Measurements from ENCODE around the gene NRAP. TPM values are rescaled to one million over a fixed set of nuclear protein-coding genes. Genes with fewer than 3 reads are reported as not detected.
A peak's percentile ranks its signal among the peaks of the same experiment; 100 is the strongest.

NRAP gene
- total and polyA plus RNA-seq, 2 experiments from 2014 or later, result not detected

DNA sequence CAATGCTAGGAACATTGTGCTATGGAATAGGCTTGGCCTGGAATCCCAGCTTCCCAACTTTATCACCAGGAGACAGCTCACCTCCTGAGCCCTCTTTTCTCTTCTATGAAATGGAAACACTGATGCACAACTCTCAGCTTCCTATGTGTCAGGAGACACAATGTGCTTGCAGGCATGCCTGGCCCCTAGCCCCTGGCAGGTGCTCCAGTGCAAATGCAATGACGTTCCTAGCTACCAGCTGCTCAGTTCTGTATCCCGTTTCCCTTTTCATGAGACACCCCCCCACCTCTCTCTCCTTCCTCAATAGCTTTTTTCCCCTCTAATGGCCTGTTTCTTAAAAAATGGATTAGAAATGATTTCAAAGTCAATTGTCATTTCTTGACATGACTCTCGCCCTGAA lies 80.3 kb downstream of the NRAP start:
- Histone ChIP-seq H3F3A (ENCODE audit: insufficient read depth) (no peaks in the 10 kb centered on the region), H3K4me2 (ENCODE audit: unreplicated experiment) (no peak overlapping the region), H3K9ac (no peak overlapping the region), H3K4me1 (ENCODE audit: insufficient read depth) (no peaks in the 10 kb centered on the region), H3K9me2 (ENCODE audit: insufficient read depth) (no peaks in the 10 kb centered on the region), H3K4me3 (no peak overlapping the region), H3K79me2 (ENCODE audit: insufficient read depth) (no peaks in the 10 kb centered on the region), H2AFZ (no peak overlapping the region), H3K36me3 (ENCODE audit: low read depth) (no peaks in the 10 kb centered on the region), H3K27me3 (replicated peaks; ENCODE audit: insufficient read depth) (peaks cover 25% of the 10 kb centered on the region), H3K9me3 (ENCODE audit: low read depth) (no peaks in the 10 kb centered on the region), H4K20me1 (ENCODE audit: insufficient read depth) (no peaks in the 10 kb centered on the region), H3K27ac (no peak overlapping the region)
- in situ Hi-C loops (cut with MboI), result no loop called here
- 25 to 35% methylated on average over 3 of the region's 3 CpGs for WGBS, 2 experiments (ENCODE audit: low coverage in 1 of 2, low lambda C conversion rate in 2 of 2, missing lambda C conversion rate in 2 of 2)
- no peak for TF ChIP-seq EZH2 (IDR thresholded peaks at IDR 0.05; ENCODE audit: insufficient read depth, poor library complexity, severe bottlenecking)
- TF ChIP-seq EZH2phosphoT487 (IDR thresholded peaks at IDR 0.05; ENCODE audit: insufficient read depth, low read depth), result no peak
- no peak for DNase-seq

- H4K20me1 ChIP-seq (ENCODE audit: insufficient read depth), result no peaks in the 10 kb centered on the region
- no peak overlapping the region for H3K4me3 ChIP-seq
- no peak overlapping the region for H3K4me2 ChIP-seq (ENCODE audit: unreplicated experiment)
- H3K4me1 ChIP-seq (ENCODE audit: insufficient read depth), result no peaks in the 10 kb centered on the region
- no peaks in the 10 kb centered on the region for H3K9me2 ChIP-seq (ENCODE audit: insufficient read depth)
- no peaks in the 10 kb centered on the region for H3K9me3 ChIP-seq (ENCODE audit: low read depth)
- DNase-seq, result no peak
- no peak overlapping the region for H3K27ac ChIP-seq
- H3K9ac ChIP-seq, result no peak overlapping the region
- H3F3A ChIP-seq (ENCODE audit: insufficient read depth), result no peaks in the 10 kb centered on the region
- H3K36me3 ChIP-seq (ENCODE audit: low read depth), result no peaks in the 10 kb centered on the region
- peaks cover 25% of the 10 kb centered on the region for H3K27me3 ChIP-seq (replicated peaks; ENCODE audit: insufficient read depth)
- in situ Hi-C loops (cut with MboI), result no loop called here
- WGBS, 2 experiments (ENCODE audit: low coverage in 1 of 2, low lambda C conversion rate in 2 of 2, missing lambda C conversion rate in 2 of 2), result 20 to 60% methylated on average over 1 of the region's 1 CpG
- TF ChIP-seq EZH2phosphoT487 (IDR thresholded peaks at IDR 0.05; ENCODE audit: insufficient read depth, low read depth) (no peak), EZH2 (IDR thresholded peaks at IDR 0.05; ENCODE audit: insufficient read depth, poor library complexity, severe bottlenecking) (no peak)
- no peak overlapping the region for H2AFZ ChIP-seq
- no peaks in the 10 kb centered on the region for H3K79me2 ChIP-seq (ENCODE audit: insufficient read depth)
These were observed 82.7 kb downstream of the NRAP start for GRCh38 chr10:113581092-113581491.

GRCh38 chr10:113578773-113579172 lies 85.1 kb downstream of the NRAP start:
- Histone ChIP-seq H3K4me2 (ENCODE audit: unreplicated experiment) (no peak overlapping the region), H3K27me3 (replicated peaks; ENCODE audit: insufficient read depth) (peaks cover 13% of the 10 kb centered on the region; the same call in 1 of the 2 replicates), H2AFZ (no peak overlapping the region), H3K9me2 (ENCODE audit: insufficient read depth) (no peaks in the 10 kb centered on the region), H3K9me3 (ENCODE audit: low read depth) (no peaks in the 10 kb centered on the region), H3K9ac (no peak overlapping the region), H3K27ac (no peak overlapping the region), H3K79me2 (ENCODE audit: insufficient read depth) (no peaks in the 10 kb centered on the region), H3F3A (ENCODE audit: insufficient read depth) (no peaks in the 10 kb centered on the region), H3K4me3 (no peak overlapping the region), H3K4me1 (ENCODE audit: insufficient read depth) (no peaks in the 10 kb centered on the region), H3K36me3 (ENCODE audit: low read depth) (no peaks in the 10 kb centered on the region), H4K20me1 (ENCODE audit: insufficient read depth) (no peaks in the 10 kb centered on the region)
- no peak for TF ChIP-seq EZH2phosphoT487 (IDR thresholded peaks at IDR 0.05; ENCODE audit: insufficient read depth, low read depth)
- TF ChIP-seq EZH2 (IDR thresholded peaks at IDR 0.05; ENCODE audit: insufficient read depth, poor library complexity, severe bottlenecking), result no peak
- WGBS, 2 experiments (ENCODE audit: low coverage in 1 of 2, low lambda C conversion rate in 2 of 2, missing lambda C conversion rate in 2 of 2), result 20 to 33% methylated on average over 1 of the region's 1 CpG
- DNase-seq, result no peak
- in situ Hi-C loops (cut with MboI), result no loop called here

DNA sequence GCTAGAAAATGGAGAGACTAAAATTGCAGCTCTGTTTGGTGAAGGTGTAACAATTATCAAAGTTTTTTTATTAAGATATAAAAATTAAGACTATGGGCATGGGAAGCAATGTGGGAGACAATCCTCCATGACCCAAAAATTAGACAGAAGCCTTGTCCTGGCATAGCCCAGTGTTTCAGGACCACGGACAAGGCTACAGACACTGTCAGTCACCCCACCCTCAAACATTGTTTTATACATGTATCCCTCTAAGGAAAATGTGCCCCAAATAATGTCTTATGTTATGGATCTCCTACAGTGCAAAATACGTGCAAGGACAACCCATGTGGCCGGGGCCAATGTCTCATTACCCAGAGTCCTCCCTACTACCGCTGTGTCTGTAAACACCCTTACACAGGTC lies 87.0 kb downstream of the NRAP start:
- Histone ChIP-seq H3K4me2 (ENCODE audit: unreplicated experiment) (no peak overlapping the region), H3K36me3 (ENCODE audit: low read depth) (no peaks in the 10 kb centered on the region), H3K9ac (no peak overlapping the region), H3F3A (ENCODE audit: insufficient read depth) (no peaks in the 10 kb centered on the region), H4K20me1 (ENCODE audit: insufficient read depth) (no peaks in the 10 kb centered on the region), H3K4me3 (no peak overlapping the region), H3K9me3 (ENCODE audit: low read depth) (no peaks in the 10 kb centered on the region), H3K79me2 (ENCODE audit: insufficient read depth) (no peaks in the 10 kb centered on the region), H3K27me3 (replicated peaks; ENCODE audit: insufficient read depth) (no peaks in the 10 kb centered on the region; the same call in 1 of the 2 replicates), H3K27ac (no peak overlapping the region), H3K9me2 (ENCODE audit: insufficient read depth) (no peaks in the 10 kb centered on the region), H2AFZ (no peak overlapping the region), H3K4me1 (ENCODE audit: insufficient read depth) (no peaks in the 10 kb centered on the region)
- in situ Hi-C loops (cut with MboI), result no loop called here
- TF ChIP-seq EZH2phosphoT487 (IDR thresholded peaks at IDR 0.05; ENCODE audit: insufficient read depth, low read depth), result no peak
- TF ChIP-seq EZH2 (IDR thresholded peaks at IDR 0.05; ENCODE audit: insufficient read depth, poor library complexity, severe bottlenecking), result no peak
- peak; percentile 56 for DNase-seq
- 44 to 48% methylated on average over 4 of the region's 4 CpGs for WGBS, 2 experiments (ENCODE audit: low coverage in 1 of 2, low lambda C conversion rate in 2 of 2, missing lambda C conversion rate in 2 of 2)

DNA sequence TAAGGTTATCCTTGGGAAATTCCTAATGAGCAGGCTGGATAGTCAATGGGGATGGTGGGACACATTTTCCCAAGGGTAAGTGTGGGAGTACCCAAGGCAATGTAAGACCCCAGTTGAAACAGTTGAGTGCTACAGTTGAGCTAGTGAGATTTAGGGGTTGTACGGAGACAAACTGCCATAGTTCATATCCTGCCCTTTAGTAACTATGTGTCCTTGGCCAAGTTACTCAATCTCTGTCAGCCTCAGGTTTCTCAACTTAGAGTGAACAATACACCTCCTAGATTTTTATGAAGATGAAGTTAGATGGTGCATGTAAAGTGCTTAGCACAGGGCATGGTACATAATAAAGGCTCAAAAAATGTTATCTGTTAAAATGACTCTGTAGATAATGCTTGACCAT lies 90.5 kb downstream of the NRAP start:
- Histone ChIP-seq H3K36me3 (ENCODE audit: low read depth) (no peaks in the 10 kb centered on the region), H3K27me3 (replicated peaks; ENCODE audit: insufficient read depth) (peaks cover 11% of the 10 kb centered on the region; the same call in 1 of the 2 replicates), H3F3A (ENCODE audit: insufficient read depth) (no peaks in the 10 kb centered on the region), H3K9ac (no peak overlapping the region), H4K20me1 (ENCODE audit: insufficient read depth) (no peaks in the 10 kb centered on the region), H3K9me2 (ENCODE audit: insufficient read depth) (no peaks in the 10 kb centered on the region), H3K27ac (no peak overlapping the region), H3K9me3 (ENCODE audit: low read depth) (no peaks in the 10 kb centered on the region), H2AFZ (no peak overlapping the region), H3K4me3 (no peak overlapping the region), H3K4me1 (ENCODE audit: insufficient read depth) (no peaks in the 10 kb centered on the region), H3K4me2 (ENCODE audit: unreplicated experiment) (no peak overlapping the region), H3K79me2 (ENCODE audit: insufficient read depth) (no peaks in the 10 kb centered on the region)
- 45 to 53% methylated on average over 1 of the region's 1 CpG for WGBS, 2 experiments (ENCODE audit: low coverage in 1 of 2, low lambda C conversion rate in 2 of 2, missing lambda C conversion rate in 2 of 2)
- no peak for TF ChIP-seq EZH2 (IDR thresholded peaks at IDR 0.05; ENCODE audit: insufficient read depth, poor library complexity, severe bottlenecking)
- TF ChIP-seq EZH2phosphoT487 (IDR thresholded peaks at IDR 0.05; ENCODE audit: insufficient read depth, low read depth), result no peak
- in situ Hi-C loops (cut with MboI), result no loop called here
- no peak for DNase-seq

Measured in GM23248 (cell line).